Measurements from ENCODE around the gene MGAT2. TPM values are rescaled to one million over a fixed set of nuclear protein-coding genes. Genes with fewer than 3 reads are reported as not detected.
"Not testable (repeated sequence)": the region's sequence is repeated elsewhere in the genome, so short reads cannot be mapped to it uniquely, and the experiment has no call there.

The MGAT2 gene
- total and polyA plus RNA-seq, 9 donors, result 15.9 to 45.1 (median 27.7) TPM

- 93 to 95% (median 93%) methylated on average over 3 of the region's 3 CpGs for WGBS, 3 donors
- Histone ChIP-seq H3K4me3 (no peak overlapping the region), H3K9me3 (no peaks in the 10 kb centered on the region), H3K36me3 (no peaks in the 10 kb centered on the region), H3K27ac (no peak overlapping the region), H3K4me1 (ENCODE audit: insufficient read depth) (no peaks in the 10 kb centered on the region), H3K27me3 (no peaks in the 10 kb centered on the region)
- no peak for TF ChIP-seq POLR2A (IDR thresholded peaks at IDR 0.05)
- TF ChIP-seq CTCF (IDR thresholded peaks at IDR 0.05), result no peak
- TF ChIP-seq EP300 (IDR thresholded peaks at IDR 0.05), result no peak
- intact Hi-C loops (cut with DNase I), result no loop called here
- no peak for DNase-seq
Observed at GRCh38 chr14:49654511-49654910, 33.9 kb downstream of the MGAT2 start.

GRCh38 chr14:49657500-49657899, 36.9 kb downstream of the MGAT2 start:
- H3K27ac ChIP-seq; intact Hi-C loops (cut with DNase I); H3K36me3 ChIP-seq; H3K9me3 ChIP-seq; DNase-seq; H3K4me3 ChIP-seq; H3K27me3 ChIP-seq; H3K4me1 ChIP-seq (ENCODE audit: insufficient read depth): not testable (repeated sequence)
- WGBS, 3 donors, result 89 to 94% (median 93%) methylated on average over 6 of the region's 6 CpGs

GRCh38 chr14:49659526-49660455, 39.2 kb downstream of the MGAT2 start:
- H3K9me3 ChIP-seq, result no peaks in the 10 kb centered on the region
- no peak overlapping the region for H3K4me3 ChIP-seq
- no peak for TF ChIP-seq EP300 (IDR thresholded peaks at IDR 0.05)
- TF ChIP-seq POLR2A (IDR thresholded peaks at IDR 0.05), result no peak
- TF ChIP-seq CTCF (IDR thresholded peaks at IDR 0.05), result no peak
- intact Hi-C loops (cut with DNase I), result no loop called here
- no peaks in the 10 kb centered on the region for H3K4me1 ChIP-seq (ENCODE audit: insufficient read depth)
- H3K36me3 ChIP-seq, result no peaks in the 10 kb centered on the region
- 88 to 93% (median 90%) methylated on average over 2 of the region's 2 CpGs for WGBS, 3 donors
- H3K27ac ChIP-seq, result no peak overlapping the region
- no peaks in the 10 kb centered on the region for H3K27me3 ChIP-seq
- DNase-seq, result no peak

- intact Hi-C loops (cut with DNase I), result no loop called here
- no peaks in the 10 kb centered on the region for H3K4me1 ChIP-seq (ENCODE audit: insufficient read depth)
- no peaks in the 10 kb centered on the region for H3K36me3 ChIP-seq
- no peak for DNase-seq
- H3K9me3 ChIP-seq, result no peaks in the 10 kb centered on the region
- no peak overlapping the region for H3K4me3 ChIP-seq
- TF ChIP-seq EP300 (IDR thresholded peaks at IDR 0.05), result no peak
- no peak for TF ChIP-seq POLR2A (IDR thresholded peaks at IDR 0.05)
- no peak for TF ChIP-seq CTCF (IDR thresholded peaks at IDR 0.05)
- no peak overlapping the region for H3K27ac ChIP-seq
- H3K27me3 ChIP-seq, result no peaks in the 10 kb centered on the region
Observed at GRCh38 chr14:49670475-49670874, 49.9 kb downstream of the MGAT2 start.

Small RNA genes within 50 kb of the gene (small RNA-seq; reads per million reads assigned to genes)
- gene AL139099.3 (not detected), gene AL139099.4 (not detected), gene RF00019 (not detected)

Other genes with a start within 250 kb of the MGAT2 start
- gene RPS29, start 34.4 kb upstream of the MGAT2 start, total RNA-seq, result over 10,000 TPM in 2 of 7 donors, 1,000 to 10,000 TPM in 5; 1,810 to 35,664 (median 2,389) TPM
- gene RPS29, start 34.4 kb upstream of the MGAT2 start, polyA plus RNA-seq, result 1,000 to 10,000 TPM; 2,089 to 4,585 TPM
- 1 to 10 TPM; 4.1 to 8.0 (median 6.5) TPM for gene LRR1, start 21.9 kb upstream of the MGAT2 start, total RNA-seq
- 1 to 10 TPM; 4.3 to 4.8 TPM for gene LRR1, start 21.9 kb upstream of the MGAT2 start, polyA plus RNA-seq
- 100 to 1,000 TPM; 196 to 516 (median 284) TPM for gene RPL36AL, start 173 bp upstream of the MGAT2 start, total RNA-seq
- gene RPL36AL, start 173 bp upstream of the MGAT2 start, polyA plus RNA-seq, result 100 to 1,000 TPM; 657 to 712 TPM
- gene DNAAF2, start 14.4 kb downstream of the MGAT2 start, total RNA-seq, result 10 to 100 TPM in 2 of 7 donors, 1 to 10 TPM in 5; 5.5 to 19.3 (median 6.8) TPM
- 1 to 10 TPM; 3.3 to 5.5 TPM for gene DNAAF2, start 14.4 kb downstream of the MGAT2 start, polyA plus RNA-seq
- gene POLE2, start 67.4 kb downstream of the MGAT2 start, total RNA-seq, result 1 to 10 TPM; 1.6 to 5.0 (median 2.5) TPM
- 1 to 10 TPM; 1.6 to 2.5 TPM for gene POLE2, start 67.4 kb downstream of the MGAT2 start, polyA plus RNA-seq
- 10 to 100 TPM in 6 of 7 donors, 1 to 10 TPM in 1; 8.6 to 22.9 (median 19.3) TPM for gene KLHDC1, start 72.3 kb downstream of the MGAT2 start, total RNA-seq
- gene KLHDC1, start 72.3 kb downstream of the MGAT2 start, polyA plus RNA-seq, result 1 to 10 TPM; 6.7 to 8.3 TPM
- gene KLHDC2, start 147.4 kb downstream of the MGAT2 start, total RNA-seq, result 10 to 100 TPM; 49.4 to 84.1 (median 70.1) TPM
- 10 to 100 TPM; 66.6 to 89.7 TPM for gene KLHDC2, start 147.4 kb downstream of the MGAT2 start, polyA plus RNA-seq
- gene NEMF, start 232.0 kb downstream of the MGAT2 start, total RNA-seq, result 10 to 100 TPM; 46.9 to 98.9 (median 72.1) TPM
- 10 to 100 TPM; 20.9 to 46.2 TPM for gene NEMF, start 232.0 kb downstream of the MGAT2 start, polyA plus RNA-seq

Measured in ovary (tissue), 9 donors.